Effector CD4-positive, alpha-beta T cell (primary cell): ENCODE data around the gene TFEB.

Experiments
- DNase-seq: peaks from one replicate; pipeline ENCODE4 v3.0.0-alpha.2; 2020

Gene TFEB

DNA sequence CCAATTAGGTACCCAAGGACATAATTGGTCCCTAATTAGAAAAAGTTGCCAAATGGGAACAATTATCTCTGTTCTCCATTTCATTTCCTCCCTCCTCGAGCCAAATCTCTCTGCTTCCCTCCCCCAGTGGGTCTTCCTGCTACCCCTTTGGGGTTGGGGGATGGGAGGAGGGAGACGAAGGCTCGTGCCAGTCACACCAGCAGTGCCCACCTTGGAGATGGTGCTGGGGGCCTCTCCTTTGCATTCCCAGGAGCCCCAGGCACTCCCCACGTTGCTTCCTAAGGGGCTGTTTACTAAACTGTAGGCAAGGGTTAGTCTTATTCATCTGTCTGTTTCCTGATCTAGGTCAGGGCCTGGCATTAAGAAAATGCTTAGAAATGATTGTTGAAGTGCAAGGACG is 64.0 kb downstream of the TFEB start:
- no peak for DNase-seq

DNA sequence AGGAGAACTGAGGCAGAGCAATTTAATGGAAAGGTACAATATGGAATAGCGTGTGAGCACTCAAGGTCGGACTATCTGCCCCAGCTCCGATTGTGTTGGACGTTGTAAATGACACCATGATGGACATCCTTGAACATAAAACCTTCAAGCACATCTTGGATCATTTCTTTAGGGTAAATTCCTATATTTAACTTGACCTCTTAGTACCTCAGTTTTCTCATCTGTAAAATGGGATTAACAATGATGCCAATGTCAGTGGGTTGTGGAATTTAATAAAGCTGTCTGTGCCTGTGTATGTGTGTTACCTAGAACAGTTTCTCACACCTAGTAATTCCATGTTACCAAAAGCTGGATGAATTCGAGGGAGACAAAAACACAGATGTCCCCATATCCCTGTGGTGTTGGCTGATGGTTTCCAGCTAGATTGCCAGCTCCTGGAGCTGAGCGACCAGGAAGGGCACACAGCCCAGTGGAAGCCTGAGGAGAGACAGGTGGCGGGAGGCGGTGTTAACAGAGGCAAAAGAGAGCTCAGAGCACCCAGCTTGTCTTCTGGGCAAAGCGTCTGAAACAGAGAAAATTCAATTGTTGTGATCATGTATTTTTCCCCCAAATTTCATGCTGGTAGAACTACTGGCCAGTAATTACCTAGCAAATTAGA is 64.6 kb downstream of the TFEB start:
- no peak for DNase-seq

DNA sequence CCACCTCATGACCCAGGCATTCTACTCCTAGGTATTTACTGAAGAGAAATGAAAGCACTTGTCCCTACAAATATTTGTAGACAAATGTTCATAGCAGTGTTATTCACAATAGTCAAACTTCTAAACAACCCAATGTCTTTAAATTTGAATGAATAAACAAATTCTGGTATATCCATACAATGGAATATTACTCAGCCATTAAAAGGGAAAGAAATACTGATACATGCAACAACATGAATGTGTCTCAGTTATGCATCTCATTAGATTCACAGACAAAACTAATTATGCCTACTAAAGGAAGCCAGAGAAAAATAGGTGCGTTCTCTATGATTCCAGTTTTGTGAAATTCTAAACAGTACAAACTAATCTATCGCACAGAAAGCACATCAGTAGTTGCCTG is 66.4 kb downstream of the TFEB start:
- no peak for DNase-seq

DNA sequence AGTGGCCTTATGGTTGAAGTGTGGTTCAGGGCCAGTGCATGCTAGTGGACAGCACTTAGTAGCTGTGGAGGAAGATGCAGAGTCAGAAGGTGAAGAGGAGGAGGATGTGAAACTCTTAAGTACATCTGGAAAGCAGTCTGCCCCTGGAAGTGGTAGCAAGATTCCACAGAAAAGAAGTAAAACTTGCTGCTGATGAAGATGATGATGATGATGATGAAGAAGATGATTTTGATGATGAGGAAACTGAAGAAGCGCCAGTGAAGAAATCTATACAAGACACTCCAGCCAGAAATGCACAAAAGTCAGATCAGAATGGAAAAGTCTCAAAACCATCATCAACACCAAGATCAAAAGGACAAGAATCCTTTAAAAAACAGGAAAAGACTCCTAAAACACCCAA is 68.2 kb downstream of the TFEB start:
- DNase-seq = no peak

DNA sequence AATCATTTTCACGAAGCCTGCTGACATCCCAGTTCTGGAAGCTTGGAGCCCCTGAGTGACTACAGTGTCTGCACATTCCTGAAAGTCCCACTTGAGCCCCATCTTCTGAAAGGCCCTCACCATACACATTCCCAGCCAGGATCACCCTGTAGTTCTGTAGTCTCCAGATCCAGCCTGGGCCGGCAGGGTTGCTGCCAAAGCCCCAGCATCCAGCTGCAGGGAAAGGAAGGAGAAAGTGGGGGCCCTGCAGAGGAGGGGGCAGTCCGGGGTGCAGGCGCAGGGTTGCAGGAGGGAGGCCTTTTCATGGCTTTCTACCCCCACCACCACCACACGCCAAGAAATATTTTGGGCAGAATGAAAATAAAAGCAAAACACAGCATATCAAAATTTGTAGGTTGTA is 71.1 kb downstream of the TFEB start:
- DNase-seq = no peak

DNA sequence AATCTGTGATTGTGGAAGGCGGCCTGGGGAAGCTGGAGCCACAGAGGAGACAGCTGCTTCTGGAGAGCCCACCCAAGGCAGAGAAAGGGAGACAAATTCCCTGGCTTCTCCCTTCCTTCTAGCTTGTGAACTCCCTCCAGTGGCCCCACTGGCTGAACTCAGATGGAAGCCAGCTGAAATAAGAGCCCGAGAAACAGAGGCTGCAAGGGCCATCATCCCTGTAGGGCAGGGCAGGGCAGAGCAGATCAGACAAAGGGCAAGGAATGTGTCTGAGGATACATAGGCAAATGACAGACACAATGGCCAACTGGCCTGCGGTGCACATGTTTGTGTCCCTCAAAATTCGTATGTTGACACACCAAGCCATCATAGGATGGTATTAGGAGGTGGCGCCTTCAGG is 71.8 kb downstream of the TFEB start:
- no peak for DNase-seq

DNA sequence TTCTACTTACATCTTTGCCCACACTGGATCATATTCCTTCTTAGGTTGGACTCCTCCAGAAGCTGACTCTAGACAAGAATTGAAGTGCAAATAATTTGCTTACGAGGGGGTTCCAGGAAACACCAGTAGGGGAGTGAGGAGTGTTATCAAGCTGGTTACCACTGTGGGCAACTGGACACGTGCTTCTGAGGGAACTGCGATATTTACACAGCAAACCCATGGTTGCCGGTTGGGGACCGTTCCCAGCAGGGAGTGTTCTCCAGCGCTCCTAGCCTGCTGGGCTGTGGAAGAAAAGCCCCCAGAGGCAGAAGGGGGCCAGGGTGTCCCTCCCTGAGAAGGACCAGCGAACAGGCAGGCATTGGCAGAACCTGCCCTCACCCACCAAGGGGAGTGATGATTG is 75.5 kb downstream of the TFEB start:
- DNase-seq = no peak

DNA sequence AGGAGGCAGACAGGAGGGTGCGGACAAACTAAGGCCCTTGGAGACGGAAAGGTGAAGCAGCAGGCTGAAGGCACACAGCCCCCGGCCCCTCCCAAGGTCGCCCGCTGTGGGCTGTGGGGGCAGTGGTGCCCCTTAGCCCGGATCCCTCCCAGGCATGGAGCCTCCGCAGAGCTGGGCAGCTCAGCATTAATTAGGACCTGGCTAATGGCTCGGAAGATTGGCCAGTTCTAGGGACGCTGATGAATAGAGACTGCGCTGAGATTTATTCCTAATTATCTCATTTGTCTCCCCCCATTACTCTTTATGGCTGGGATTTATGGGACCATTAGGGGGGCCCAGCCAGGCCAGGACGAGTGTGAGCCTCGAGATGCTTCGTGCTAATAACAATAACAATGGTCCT is 76.8 kb downstream of the TFEB start:
- DNase-seq = no peak

DNA sequence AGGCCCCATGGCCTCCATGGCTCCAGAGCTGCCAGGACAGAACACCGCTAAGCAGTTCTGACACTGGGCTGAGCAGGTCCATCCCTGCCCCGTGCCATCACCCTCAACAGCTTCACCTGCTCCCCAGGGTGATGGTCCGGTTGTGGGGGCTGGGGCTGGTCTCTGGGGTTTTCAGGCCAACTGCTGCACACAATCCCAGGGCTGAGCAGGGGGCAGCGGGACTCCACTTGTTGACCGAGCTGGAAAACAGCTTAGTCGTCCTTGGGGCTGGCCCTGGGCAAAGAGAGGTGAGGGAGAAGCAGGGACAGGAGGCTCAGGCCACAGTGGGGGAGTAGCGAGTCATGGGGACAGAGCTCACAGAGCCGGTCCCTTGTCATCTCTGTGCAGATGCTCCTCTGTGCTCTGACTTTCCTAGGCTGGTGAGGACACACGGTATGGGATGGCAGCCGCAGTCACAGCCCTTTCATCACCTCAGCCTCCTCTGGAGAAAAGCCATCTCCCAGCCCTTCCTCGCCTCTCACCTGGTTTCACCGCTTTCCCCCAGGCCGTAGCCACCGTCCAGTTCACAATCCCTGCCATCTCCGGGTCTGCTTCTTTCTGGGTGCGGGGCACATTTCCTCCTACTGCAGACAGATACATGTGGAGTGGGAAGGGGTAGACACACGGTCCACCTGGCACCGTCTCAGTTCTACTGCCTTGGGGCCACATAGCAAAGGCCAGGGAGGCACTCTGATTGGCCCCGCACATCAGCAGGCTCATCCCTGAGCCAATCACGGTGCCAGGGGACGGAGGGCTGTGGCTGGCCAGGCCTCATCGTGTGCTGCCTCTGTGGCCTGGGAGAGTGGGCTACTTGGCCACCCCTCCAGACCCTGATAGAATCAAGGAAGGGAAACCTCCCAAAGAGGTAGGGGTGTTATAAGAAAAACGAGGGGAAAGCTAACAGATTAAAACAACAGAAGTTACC is 78.0 kb downstream of the TFEB start:
- DNase-seq = no peak

DNA sequence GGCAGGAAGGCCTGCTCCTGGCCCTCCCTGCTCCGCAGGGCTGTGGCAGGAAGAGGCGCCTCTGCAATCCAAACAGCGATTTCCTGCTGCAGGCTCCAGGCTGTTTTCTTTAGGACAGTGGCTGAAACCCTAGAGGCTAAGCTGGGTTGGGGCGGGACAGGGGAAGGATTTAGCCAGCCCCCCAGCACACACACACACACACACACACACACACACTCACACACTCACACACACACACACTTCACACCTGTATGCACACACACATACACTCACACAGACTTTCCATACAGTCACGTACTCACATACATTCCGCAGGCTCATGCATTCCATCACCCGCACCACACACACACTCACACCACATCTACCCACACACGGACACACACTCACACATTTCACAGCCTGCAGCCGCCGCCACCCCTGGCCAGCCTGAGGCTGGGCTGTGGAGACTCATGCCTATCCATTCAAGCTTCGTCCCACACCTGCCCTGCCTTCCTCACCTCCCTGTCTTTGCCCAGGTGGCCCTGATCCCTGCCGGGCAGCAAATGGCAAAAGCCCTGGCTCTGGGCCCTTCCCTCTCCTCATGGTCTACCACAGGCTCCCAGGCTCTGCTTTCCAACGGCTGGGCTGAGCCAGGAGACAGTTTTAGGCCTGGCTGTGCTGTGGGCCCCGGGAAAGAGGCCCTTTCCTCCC is 79.3 kb downstream of the TFEB start:
- no peak for DNase-seq

DNA sequence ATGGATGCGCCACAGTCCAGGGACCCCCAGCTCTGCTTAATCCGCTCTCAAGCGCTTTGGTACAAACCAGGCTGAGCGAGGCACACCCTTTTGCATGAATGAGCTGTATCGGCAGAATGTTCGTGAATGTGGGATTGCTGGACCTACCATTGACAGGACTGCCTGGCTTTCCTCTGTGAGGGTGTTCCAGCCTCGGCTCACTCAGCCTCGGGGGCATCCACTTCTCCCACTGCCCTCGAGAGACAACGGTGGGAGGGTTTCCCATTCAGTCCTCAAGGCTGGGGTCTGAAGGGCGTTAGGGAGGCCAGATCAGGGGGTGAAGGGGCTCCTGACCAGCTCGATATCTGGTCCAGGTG is 79.8 kb downstream of the TFEB start:
- DNase-seq = no peak

DNA sequence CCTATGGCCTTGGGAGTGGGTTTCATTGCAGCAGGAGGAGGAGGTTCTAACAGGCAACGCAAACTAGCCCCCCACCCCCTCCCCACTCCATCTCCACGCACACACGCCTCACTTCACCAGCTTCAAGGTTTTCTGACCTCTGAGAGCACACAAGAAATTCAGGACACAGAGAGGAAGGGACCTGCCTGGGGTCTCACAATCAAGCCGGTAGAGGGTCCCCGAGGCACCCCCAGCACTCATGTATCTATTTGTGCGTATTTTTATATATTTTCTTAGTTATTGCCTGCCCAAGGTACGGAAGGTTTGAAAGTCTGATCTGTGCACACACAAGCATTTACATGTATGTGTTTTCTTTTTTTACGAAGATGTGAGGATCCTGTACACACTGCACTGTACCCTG is 80.2 kb downstream of the TFEB start:
- DNase-seq = no peak

DNA sequence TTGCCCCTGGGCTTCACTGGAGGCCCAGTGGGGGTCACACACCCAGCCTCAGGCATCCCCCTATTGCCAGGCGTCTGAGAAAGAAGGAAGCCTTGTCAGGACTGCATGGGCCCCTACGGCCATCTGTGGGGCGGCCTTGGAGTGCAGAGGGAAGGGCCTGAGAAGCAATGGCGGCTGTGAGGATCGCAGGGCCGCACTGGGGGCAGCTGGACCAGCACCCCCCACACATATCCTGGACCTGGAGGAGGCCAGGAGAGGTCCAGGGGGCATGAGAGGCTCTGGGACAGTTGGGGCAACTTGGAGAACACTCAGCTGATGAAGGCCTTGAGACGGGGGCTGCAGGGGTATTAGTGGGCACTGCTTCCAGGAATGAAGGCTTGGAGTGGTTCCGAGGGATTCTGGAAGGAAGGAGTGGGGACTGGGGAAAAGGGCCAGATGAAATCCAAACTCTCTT is 80.7 kb downstream of the TFEB start:
- DNase-seq = no peak

DNA sequence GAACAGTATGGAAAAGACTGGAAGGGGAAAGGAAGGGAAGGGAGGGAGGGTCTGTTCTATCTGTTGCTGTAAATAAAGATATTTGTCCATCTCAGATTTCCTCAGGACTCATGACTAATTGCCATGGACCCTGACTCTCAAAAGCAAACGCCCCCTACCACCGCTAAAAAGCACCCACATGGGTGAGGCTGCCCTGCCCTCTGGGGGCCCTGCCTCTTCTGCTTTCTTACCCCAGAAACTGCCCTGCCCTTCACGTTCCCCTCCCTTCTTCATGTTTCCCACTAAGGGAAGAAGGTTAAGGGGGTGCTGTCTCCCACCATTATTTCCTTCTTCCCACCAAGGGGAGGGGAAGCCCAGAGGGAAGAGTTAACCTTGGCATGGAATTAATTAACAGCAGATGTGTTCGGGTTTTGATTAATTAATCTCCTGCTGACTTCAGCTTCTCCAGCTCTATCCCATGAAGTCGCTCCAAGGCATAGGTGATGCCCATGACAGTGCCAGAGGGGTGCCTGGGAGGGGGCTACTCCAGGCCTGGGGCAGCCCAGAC is 81.2 kb downstream of the TFEB start:
- DNase-seq = no peak

DNA sequence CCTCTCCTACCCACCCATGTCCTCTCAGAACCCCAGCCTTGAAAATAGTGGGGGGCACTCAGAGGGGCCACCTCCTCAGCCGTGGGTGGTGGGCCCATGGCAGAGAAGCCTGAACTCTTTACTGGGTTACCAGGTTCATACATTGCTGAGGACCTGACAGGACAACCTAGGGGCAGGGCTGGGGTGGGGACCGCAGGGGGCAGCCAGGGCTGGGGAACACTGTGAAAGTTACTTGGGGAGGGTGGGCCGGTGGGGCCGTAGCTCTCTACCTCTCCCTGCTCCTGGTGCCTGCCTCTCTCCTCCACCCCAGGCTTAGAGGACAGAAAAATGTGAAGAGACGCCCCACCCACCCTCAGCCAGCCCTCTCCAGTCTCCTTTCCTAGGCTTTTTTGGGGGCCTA is 81.7 kb downstream of the TFEB start:
- no peak for DNase-seq

DNA sequence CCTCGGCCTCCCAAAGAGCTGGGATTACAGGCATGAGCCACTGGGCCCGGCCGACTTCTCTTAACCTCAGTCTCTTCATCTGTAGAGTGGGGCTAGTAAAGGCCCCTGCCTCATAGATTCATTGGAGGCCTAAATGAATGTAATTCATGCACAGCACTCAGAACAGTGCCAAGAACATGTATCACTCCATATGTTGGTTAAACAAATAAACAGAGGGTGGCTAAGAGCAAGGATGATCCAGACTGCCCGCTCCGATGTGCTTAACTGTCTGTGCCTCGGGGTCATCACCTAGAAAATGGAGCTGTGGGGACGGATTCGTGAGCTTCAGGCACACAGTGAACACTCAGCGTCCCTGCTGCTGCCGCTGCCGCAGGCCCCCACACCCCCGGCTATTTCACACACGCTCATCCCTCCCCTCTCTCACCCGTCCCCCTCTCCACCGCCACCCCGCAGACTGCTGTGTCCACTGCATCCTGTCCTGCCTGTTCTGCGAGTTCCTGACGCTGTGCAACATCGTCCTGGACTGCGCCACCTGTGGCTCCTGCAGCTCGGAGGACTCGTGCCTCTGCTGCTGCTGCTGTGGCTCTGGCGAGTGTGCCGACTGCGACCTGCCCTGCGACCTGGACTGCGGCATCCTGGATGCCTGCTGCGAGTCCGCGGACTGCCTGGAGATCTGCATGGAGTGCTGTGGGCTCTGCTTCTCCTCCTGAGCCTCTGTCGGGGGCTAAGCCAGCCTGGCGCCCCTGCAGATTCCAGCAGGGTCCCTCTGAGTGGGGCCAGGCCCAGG is 82.3 kb downstream of the TFEB start:
- DNase-seq = no peak

DNA sequence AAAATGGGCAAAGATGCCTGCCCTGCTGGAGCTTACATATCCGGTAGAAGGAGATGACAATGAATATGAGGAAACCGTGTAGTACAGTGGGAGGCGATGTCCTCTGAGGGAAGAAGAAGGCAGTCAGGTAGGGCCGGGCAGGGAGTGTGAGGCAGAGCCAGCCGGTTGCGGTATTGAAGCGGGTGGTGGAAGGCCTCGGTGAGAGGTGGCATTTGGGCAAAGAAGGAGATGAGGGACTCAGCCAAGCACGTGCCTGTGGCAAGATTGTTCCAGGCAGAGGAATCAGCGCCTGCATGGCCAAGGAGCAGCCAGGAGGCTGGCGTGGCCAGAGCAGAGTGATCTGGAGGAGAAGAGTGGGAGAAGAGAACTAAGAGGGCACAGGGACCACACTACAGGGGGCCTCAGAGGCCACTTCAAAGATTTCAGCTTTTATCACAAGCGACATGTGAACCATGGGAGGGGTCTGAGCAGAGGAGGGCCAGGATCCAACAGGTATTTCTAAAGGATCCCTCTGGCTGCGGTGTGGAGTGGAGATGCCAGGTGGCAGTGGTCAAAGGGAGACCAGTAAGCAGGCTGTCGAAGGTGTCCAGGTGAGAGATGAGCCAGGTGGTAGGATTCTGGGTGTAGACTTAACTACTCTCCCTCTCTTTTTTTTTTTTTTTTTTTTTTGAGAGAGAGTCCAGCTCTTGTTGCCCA is 83.3 kb downstream of the TFEB start:
- DNase-seq = no peak

DNA sequence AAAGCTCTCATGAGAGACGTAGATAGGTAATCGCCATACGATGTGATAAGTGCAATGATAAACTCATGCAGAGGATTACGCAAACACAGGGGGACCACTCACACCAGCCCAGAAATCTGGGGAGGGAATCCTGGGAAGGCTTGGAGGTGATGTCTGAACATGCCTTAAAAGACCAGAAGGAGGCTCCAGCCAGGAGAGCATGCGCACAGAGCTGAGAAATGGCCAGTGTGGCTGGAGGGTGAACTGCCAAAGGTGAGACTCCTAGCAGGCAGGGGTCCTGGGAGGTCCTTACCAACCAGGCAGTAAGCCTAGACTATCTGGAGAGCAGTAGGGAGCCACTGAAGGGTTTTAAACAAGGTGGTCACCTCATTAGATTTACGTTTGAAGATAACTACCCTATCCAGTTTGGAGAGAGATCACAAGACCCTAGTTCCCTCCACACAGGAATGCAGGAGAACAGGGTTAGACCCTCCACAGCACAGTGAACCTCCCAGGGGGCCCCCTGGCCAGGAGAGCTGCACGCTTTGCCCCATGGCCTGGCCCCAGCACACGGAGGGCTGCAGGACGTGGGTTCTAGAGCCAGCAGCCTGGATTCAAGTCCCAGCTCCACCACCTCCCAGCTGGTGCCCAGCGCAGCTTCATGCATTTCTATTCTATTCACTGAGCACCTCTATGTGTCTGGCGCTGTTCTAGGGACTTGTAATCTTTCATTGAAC is 84.0 kb downstream of the TFEB start:
- no peak for DNase-seq

DNA sequence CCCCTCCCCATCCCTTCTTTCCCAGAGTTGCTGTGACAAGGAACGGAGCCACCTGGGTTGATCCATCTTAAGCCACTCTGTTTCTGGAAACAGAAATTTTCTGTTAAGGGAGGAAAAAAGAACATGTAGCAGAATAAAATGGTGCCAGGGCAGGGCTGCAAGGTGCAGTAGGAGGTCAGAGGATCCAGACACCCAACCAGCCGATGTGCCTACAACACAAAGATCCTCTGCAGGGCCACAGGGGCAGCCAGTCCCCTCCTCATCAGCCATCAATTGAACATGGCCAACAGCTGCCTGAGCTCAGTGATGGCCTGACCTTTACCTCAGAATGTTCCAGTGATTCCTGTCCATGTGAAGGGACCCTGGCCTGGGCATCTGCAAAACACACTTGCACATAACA is 85.3 kb downstream of the TFEB start:
- DNase-seq = no peak

DNA sequence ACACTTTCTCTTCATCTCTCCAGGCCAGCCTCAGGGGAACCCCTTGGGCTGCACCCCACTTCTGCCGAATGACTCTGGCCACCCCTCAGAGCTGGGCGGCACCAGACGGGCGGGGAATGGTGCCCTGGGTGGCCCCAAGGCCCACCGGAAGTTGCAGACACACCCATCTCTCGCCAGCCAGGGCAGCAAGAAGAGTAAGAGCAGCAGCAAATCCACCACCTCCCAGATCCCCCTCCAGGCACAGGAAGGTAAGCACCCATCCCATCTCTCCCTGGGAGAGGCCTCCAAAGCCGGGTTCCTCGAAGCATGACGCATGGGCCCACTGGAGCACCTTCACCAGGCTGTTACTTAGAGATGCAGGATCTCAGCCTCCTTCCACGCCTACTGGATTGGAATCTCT is 85.8 kb downstream of the TFEB start:
- no peak for DNase-seq

DNA sequence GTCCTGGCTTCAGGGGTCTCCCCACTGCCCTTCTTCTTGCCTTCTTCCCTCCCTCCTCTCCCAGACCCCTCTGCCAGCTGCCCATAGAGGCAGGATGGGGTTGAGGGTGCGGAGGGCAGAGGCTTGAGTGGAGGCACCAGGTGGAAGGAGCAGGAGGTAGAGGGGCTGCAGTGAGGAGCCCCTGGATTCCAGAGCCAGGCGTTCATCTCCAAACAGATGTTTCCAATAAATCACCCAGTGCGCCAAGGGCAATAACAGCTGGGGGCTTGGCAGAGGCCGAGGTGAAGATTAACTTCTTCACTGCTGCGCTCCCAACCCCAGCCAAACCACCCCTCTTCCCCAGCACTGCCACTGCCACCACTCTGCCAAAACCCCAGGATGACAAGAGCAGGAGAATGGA is 86.5 kb downstream of the TFEB start:
- DNase-seq = no peak
